ENCODE results near the gene PIGA.
"Not testable (repeated sequence)": the region's sequence is repeated elsewhere in the genome, so short reads cannot be mapped to it uniquely, and the experiment has no call there.

The PIGA gene

GRCh38 chrX:15322072-15322471 lies 13.3 kb downstream of the PIGA start:
- DNase-seq (ENCODE audit: low read depth in 3 of 3, low spot score in 1 of 3) = no peak

GRCh38 chrX:15321447-15321846 lies 13.9 kb downstream of the PIGA start:
- DNase-seq (ENCODE audit: low read depth in 3 of 3, low spot score in 1 of 3) = no peak

- no peak for DNase-seq (ENCODE audit: low read depth in 3 of 3, low spot score in 1 of 3)
Observed at GRCh38 chrX:15320297-15320696, 15.0 kb downstream of the PIGA start.

- DNase-seq (ENCODE audit: low read depth in 3 of 3, low spot score in 1 of 3) = no peak
Observed at GRCh38 chrX:15319075-15319474, 16.2 kb downstream of the PIGA start.

GRCh38 chrX:15315509-15315908 lies 19.8 kb downstream of the PIGA start, which contains the start of gene ASB11:
Gene ASB11, minus strand, starts transcription at chrX:15315640. Its CDS starts 35 bp downstream, at chrX:15315605.
- no peak for DNase-seq (ENCODE audit: low read depth in 3 of 3, low spot score in 1 of 3)

- no peak for DNase-seq (ENCODE audit: low read depth in 3 of 3, low spot score in 1 of 3)
Observed at GRCh38 chrX:15314472-15314871, 20.9 kb downstream of the PIGA start.

GRCh38 chrX:15311119-15311518 lies 24.2 kb downstream of the PIGA start:
- DNase-seq (ENCODE audit: low read depth in 3 of 3, low spot score in 1 of 3) = no peak

- no peak for DNase-seq (ENCODE audit: low read depth in 3 of 3, low spot score in 1 of 3)
Observed at GRCh38 chrX:15310117-15310516, 25.2 kb downstream of the PIGA start.

GRCh38 chrX:15305899-15306298 lies 29.4 kb downstream of the PIGA start:
- not testable (repeated sequence) for DNase-seq (ENCODE audit: low read depth in 3 of 3, low spot score in 1 of 3)

- DNase-seq (ENCODE audit: low read depth in 3 of 3, low spot score in 1 of 3) = no peak
Observed at GRCh38 chrX:15301924-15302323, 33.4 kb downstream of the PIGA start.

GRCh38 chrX:15299941-15300851 lies 35.1 kb downstream of the PIGA start:
- DNase-seq (ENCODE audit: low read depth in 3 of 3, low spot score in 1 of 3) = no peak

- no peak for DNase-seq (ENCODE audit: low read depth in 3 of 3, low spot score in 1 of 3)
Observed at GRCh38 chrX:15298780-15299179, 36.5 kb downstream of the PIGA start.

- no peak for DNase-seq (ENCODE audit: low read depth in 3 of 3, low spot score in 1 of 3)
Observed at GRCh38 chrX:15298201-15298600, 37.1 kb downstream of the PIGA start.

- no peak for DNase-seq (ENCODE audit: low read depth in 3 of 3, low spot score in 1 of 3)
Observed at GRCh38 chrX:15293451-15293850, 41.9 kb downstream of the PIGA start.

- no peak for DNase-seq (ENCODE audit: low read depth in 3 of 3, low spot score in 1 of 3)
Observed at GRCh38 chrX:15292861-15293260, 42.5 kb downstream of the PIGA start.

- DNase-seq (ENCODE audit: low read depth in 3 of 3, low spot score in 1 of 3) = no peak
Observed at GRCh38 chrX:15277604-15278003, 57.7 kb downstream of the PIGA start.

- DNase-seq (ENCODE audit: low read depth in 3 of 3, low spot score in 1 of 3) = no peak
Observed at GRCh38 chrX:15274946-15275345, 60.4 kb downstream of the PIGA start.

- not testable (repeated sequence) for DNase-seq (ENCODE audit: low read depth in 3 of 3, low spot score in 1 of 3)
Observed at GRCh38 chrX:15273275-15273674, 62.0 kb downstream of the PIGA start.

- DNase-seq (ENCODE audit: low read depth in 3 of 3, low spot score in 1 of 3) = no peak
Observed at GRCh38 chrX:15271757-15272156, 63.6 kb downstream of the PIGA start.

GRCh38 chrX:15269618-15270521 lies 65.5 kb downstream of the PIGA start, which contains the start of gene ASB9:
Gene ASB9, minus strand, starts transcription at chrX:15270083. Its CDS starts 209 bp downstream, at chrX:15269874.
- DNase-seq (ENCODE audit: low read depth in 3 of 3, low spot score in 1 of 3) = no peak
